ENCODE data around the gene KCNE3. TPM values are rescaled to one million over a fixed set of nuclear protein-coding genes. Genes with fewer than 3 reads are reported as not detected.

Gene KCNE3
- total RNA-seq: 10 to 100 TPM in 1 of 2 donors, 1 to 10 TPM in 1; 3.8 to 12.5 TPM
- 10 to 100 TPM in 1 of 2 donors, under 1 TPM in 1; 0.97 to 17.9 TPM for polyA plus RNA-seq
- long read RNA-seq, donor 1, partial matches to known transcripts: 0 of 3 reads
- long read RNA-seq, donor 1, other reads (novel, unspliced or antisense): 1 of 3 reads
- long read RNA-seq, donor 2, partial matches to known transcripts: 0 of 3 reads
- long read RNA-seq, donor 2, other reads (novel, unspliced or antisense): 1 of 3 reads

- DNase-seq: peak; percentile 72 to 82
- Histone ChIP-seq H3K4me3 (ENCODE audit: low read length in 2 of 2) (peak within 1 kb of the TSS in 1 of 2 donors; percentile 43), H3K27ac (ENCODE audit: low read depth in 1 of 2, low read length in 2 of 2) (no peak within 1 kb of the TSS), H3K4me1 (ENCODE audit: control insufficient read depth in 1 of 2, insufficient read depth in 2 of 2, low read length in 2 of 2) (no peaks in the 10 kb centered on the region), H3K27me3 (ENCODE audit: control insufficient read depth in 1 of 2, insufficient read depth in 2 of 2, low read length in 1 of 2) (no peaks in the 10 kb centered on the region), H3K9me3 (ENCODE audit: control insufficient read depth, low read length) (no peaks in the 10 kb centered on the region), H3K36me3 (ENCODE audit: control insufficient read depth in 1 of 2, insufficient read depth in 2 of 2, low read length in 1 of 2) (no peaks in the 10 kb centered on the region)
- intact Hi-C loops (cut with DNase I): loop anchor here in 1 of 2 donors (10.0 kb wide), 1 partner anchor 108 kb away; no protein-coding TSS in a partner anchor
- peak; percentile 73 for ATAC-seq (ENCODE audit: low FRiP score)
- WGBS, 2 donors: 4 to 5% methylated on average over 58 to 62 of the region's 62 CpGs
Observed at GRCh38 chr11:74466916-74467885, at the start of gene KCNE3. KCNE3 (minus strand) TSS chr11:74467549; CDS start chr11:74457563, 9,986 bp downstream.

- intact Hi-C loops (cut with DNase I): no loop called here
- H3K4me1 ChIP-seq (ENCODE audit: control insufficient read depth in 1 of 2, insufficient read depth in 2 of 2, low read length in 2 of 2): no peaks in the 10 kb centered on the region
- no peak for ATAC-seq (ENCODE audit: low FRiP score)
Observed at GRCh38 chr11:74507582-74507981, 40.2 kb upstream of the KCNE3 start.

GRCh38 chr11:74506823-74507222 lies 39.5 kb upstream of the KCNE3 start:
- WGBS, 2 donors: 86 to 88% methylated on average over 1 of the region's 1 CpG
- H3K4me3 ChIP-seq (ENCODE audit: low read length in 2 of 2): no peak overlapping the region
- H3K4me1 ChIP-seq (ENCODE audit: control insufficient read depth in 1 of 2, insufficient read depth in 2 of 2, low read length in 2 of 2): no peaks in the 10 kb centered on the region
- ATAC-seq (ENCODE audit: low FRiP score) (no peak), DNase-seq (no peak)
- H3K36me3 ChIP-seq (ENCODE audit: control insufficient read depth in 1 of 2, insufficient read depth in 2 of 2, low read length in 1 of 2): no peaks in the 10 kb centered on the region
- no peaks in the 10 kb centered on the region for H3K27me3 ChIP-seq (ENCODE audit: control insufficient read depth in 1 of 2, insufficient read depth in 2 of 2, low read length in 1 of 2)
- peaks cover 4% of the 10 kb centered on the region for H3K9me3 ChIP-seq (ENCODE audit: control insufficient read depth, low read length)
- H3K27ac ChIP-seq (ENCODE audit: low read depth in 1 of 2, low read length in 2 of 2): no peak overlapping the region
- intact Hi-C loops (cut with DNase I): no loop called here

More at GRCh38 chr11:74507582-74507981, 40.2 kb upstream of the KCNE3 start:
- H3K9me3 ChIP-seq (ENCODE audit: control insufficient read depth, low read length): peaks cover 4% of the 10 kb centered on the region
- no peaks in the 10 kb centered on the region for H3K27me3 ChIP-seq (ENCODE audit: control insufficient read depth in 1 of 2, insufficient read depth in 2 of 2, low read length in 1 of 2)
- no peak for DNase-seq
- H3K4me3 ChIP-seq (ENCODE audit: low read length in 2 of 2): no peak overlapping the region
- WGBS, 2 donors: 63 to 86% methylated on average over 2 of the region's 2 CpGs
- no peaks in the 10 kb centered on the region for H3K36me3 ChIP-seq (ENCODE audit: control insufficient read depth in 1 of 2, insufficient read depth in 2 of 2, low read length in 1 of 2)
- H3K27ac ChIP-seq (ENCODE audit: low read depth in 1 of 2, low read length in 2 of 2): no peak overlapping the region

DNA sequence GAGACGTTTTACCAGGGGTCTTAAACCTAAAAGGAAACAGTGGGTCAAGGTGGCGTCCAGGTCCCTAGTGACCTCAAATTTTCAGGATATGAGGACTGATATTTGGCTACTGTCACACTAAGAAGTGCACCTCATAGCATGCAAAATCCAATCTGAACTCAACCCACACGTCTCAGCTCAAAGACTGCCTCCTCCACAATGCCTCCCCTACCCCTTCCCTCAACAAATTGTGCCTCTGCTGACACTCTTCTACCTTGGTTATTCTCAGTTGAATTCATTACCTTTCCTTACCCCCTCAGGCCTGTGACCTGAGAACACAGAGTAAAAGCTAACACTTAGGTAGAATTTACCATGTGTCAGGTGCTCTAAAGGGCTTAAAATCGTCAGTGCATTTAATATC lies 38.6 kb upstream of the KCNE3 start:
- no peak overlapping the region for H3K27ac ChIP-seq (ENCODE audit: low read depth in 1 of 2, low read length in 2 of 2)
- ATAC-seq (ENCODE audit: low FRiP score) (no peak), DNase-seq (no peak)
- H3K9me3 ChIP-seq (ENCODE audit: control insufficient read depth, low read length): peaks cover 2% of the 10 kb centered on the region
- H3K36me3 ChIP-seq (ENCODE audit: control insufficient read depth in 1 of 2, insufficient read depth in 2 of 2, low read length in 1 of 2): no peaks in the 10 kb centered on the region
- H3K27me3 ChIP-seq (ENCODE audit: control insufficient read depth in 1 of 2, insufficient read depth in 2 of 2, low read length in 1 of 2): no peaks in the 10 kb centered on the region
- intact Hi-C loops (cut with DNase I): no loop called here
- H3K4me1 ChIP-seq (ENCODE audit: control insufficient read depth in 1 of 2, insufficient read depth in 2 of 2, low read length in 2 of 2): no peaks in the 10 kb centered on the region
- 80 to 86% methylated on average over 4 of the region's 4 CpGs for WGBS, 2 donors
- H3K4me3 ChIP-seq (ENCODE audit: low read length in 2 of 2): no peak overlapping the region

GRCh38 chr11:74504100-74504691 lies 36.8 kb upstream of the KCNE3 start:
- intact Hi-C loops (cut with DNase I): no loop called here
- Histone ChIP-seq H3K4me1 (ENCODE audit: control insufficient read depth in 1 of 2, insufficient read depth in 2 of 2, low read length in 2 of 2) (no peaks in the 10 kb centered on the region), H3K9me3 (ENCODE audit: control insufficient read depth, low read length) (peaks cover 2% of the 10 kb centered on the region), H3K36me3 (ENCODE audit: control insufficient read depth in 1 of 2, insufficient read depth in 2 of 2, low read length in 1 of 2) (no peaks in the 10 kb centered on the region), H3K27ac (ENCODE audit: low read depth in 1 of 2, low read length in 2 of 2) (no peak overlapping the region), H3K27me3 (ENCODE audit: control insufficient read depth in 1 of 2, insufficient read depth in 2 of 2, low read length in 1 of 2) (no peaks in the 10 kb centered on the region), H3K4me3 (ENCODE audit: low read length in 2 of 2) (no peak overlapping the region)
- 93 to 97% methylated on average over 1 of the region's 1 CpG for WGBS, 2 donors
- ATAC-seq (ENCODE audit: low FRiP score) (no peak), DNase-seq (no peak)

GRCh38 chr11:74494916-74495315 lies 27.6 kb upstream of the KCNE3 start:
- intact Hi-C loops (cut with DNase I): loop anchor here in 1 of 2 donors (10.0 kb wide), 1 partner anchor 230 kb away; no protein-coding TSS in a partner anchor
- no peaks in the 10 kb centered on the region for H3K27me3 ChIP-seq (ENCODE audit: control insufficient read depth in 1 of 2, insufficient read depth in 2 of 2, low read length in 1 of 2)
- peaks cover 0 to 2% of the 10 kb centered on the region in 2 donors for H3K4me1 ChIP-seq (ENCODE audit: control insufficient read depth in 1 of 2, insufficient read depth in 2 of 2, low read length in 2 of 2)
- WGBS, 2 donors: 90 to 98% methylated on average over 1 of the region's 1 CpG
- no peaks in the 10 kb centered on the region for H3K36me3 ChIP-seq (ENCODE audit: control insufficient read depth in 1 of 2, insufficient read depth in 2 of 2, low read length in 1 of 2)
- no peaks in the 10 kb centered on the region for H3K9me3 ChIP-seq (ENCODE audit: control insufficient read depth, low read length)
- H3K27ac ChIP-seq (ENCODE audit: low read depth in 1 of 2, low read length in 2 of 2): no peak overlapping the region
- no peak overlapping the region for H3K4me3 ChIP-seq (ENCODE audit: low read length in 2 of 2)
- ATAC-seq (ENCODE audit: low FRiP score): no peak
- DNase-seq: no peak

- intact Hi-C loops (cut with DNase I): loop anchor here in 1 of 2 donors (2.0 to 10.0 kb wide), 2 partner anchors 231 to 323 kb away; partner anchors contain the start of genes C2CD3 and PPME1
- DNase-seq: no peak
Observed at GRCh38 chr11:74493791-74494630, 26.7 kb upstream of the KCNE3 start.

More at GRCh38 chr11:74493791-74494630, 26.7 kb upstream of the KCNE3 start:
- H3K4me3 ChIP-seq (ENCODE audit: low read length in 2 of 2): peak overlapping the region; percentile 72 to 79
- no peaks in the 10 kb centered on the region for H3K9me3 ChIP-seq (ENCODE audit: control insufficient read depth, low read length)
- 8 to 10% methylated on average over 14 of the region's 14 CpGs for WGBS, 2 donors
- peak overlapping the region; percentile 91 to 98 for H3K27ac ChIP-seq (ENCODE audit: low read depth in 1 of 2, low read length in 2 of 2)
- H3K4me1 ChIP-seq (ENCODE audit: control insufficient read depth in 1 of 2, insufficient read depth in 2 of 2, low read length in 2 of 2): peaks cover 0 to 2% of the 10 kb centered on the region in 2 donors
- no peaks in the 10 kb centered on the region for H3K27me3 ChIP-seq (ENCODE audit: control insufficient read depth in 1 of 2, insufficient read depth in 2 of 2, low read length in 1 of 2)
- ATAC-seq (ENCODE audit: low FRiP score): no peak
- H3K36me3 ChIP-seq (ENCODE audit: control insufficient read depth in 1 of 2, insufficient read depth in 2 of 2, low read length in 1 of 2): no peaks in the 10 kb centered on the region
